GM19238 (cell line): Measurements from ENCODE around the gene FAM25A.
"Not testable (repeated sequence)": the region's sequence is repeated elsewhere in the genome, so short reads cannot be mapped to it uniquely, and the experiment has no call there.

Source experiments
- DNase-seq: peaks from one replicate; pipeline ENCODE4 v3.0.0; 2011; ENCODE audit warnings: low spot score; ENCODE audit not compliant: insufficient read length

The FAM25A gene

GRCh38 chr10:87009134-87009696 is 10.9 kb upstream of the FAM25A start:
- not testable (repeated sequence) for DNase-seq

GRCh38 chr10:87013528-87013927 is 6.6 kb upstream of the FAM25A start:
- not testable (repeated sequence) for DNase-seq

GRCh38 chr10:87014986-87015716 is 4.9 kb upstream of the FAM25A start:
- not testable (repeated sequence) for DNase-seq

GRCh38 chr10:87018127-87018526 is 2.0 kb upstream of the FAM25A start:
- DNase-seq = not testable (repeated sequence)

GRCh38 chr10:87019066-87019465 is 1.0 kb upstream of the FAM25A start:
- DNase-seq = not testable (repeated sequence)

GRCh38 chr10:87019504-87019903 is 590 bp upstream of the FAM25A start:
- DNase-seq = not testable (repeated sequence)

- DNase-seq = not testable (repeated sequence)
Measured at GRCh38 chr10:87025285-87025958, 5.3 kb downstream of the FAM25A start.

- not testable (repeated sequence) for DNase-seq
Measured at GRCh38 chr10:87026747-87027508, 6.8 kb downstream of the FAM25A start.

GRCh38 chr10:87030419-87030818 is 10.3 kb downstream of the FAM25A start:
- not testable (repeated sequence) for DNase-seq

- no peak for DNase-seq
Measured at GRCh38 chr10:87030912-87031635, 11.0 kb downstream of the FAM25A start.

- no peak for DNase-seq
Measured at GRCh38 chr10:87036623-87037022, 16.5 kb downstream of the FAM25A start.

- DNase-seq = no peak
Measured at GRCh38 chr10:87038286-87038717, 18.2 kb downstream of the FAM25A start.

GRCh38 chr10:87038786-87039185 is 18.7 kb downstream of the FAM25A start:
- DNase-seq = no peak

- not testable (repeated sequence) for DNase-seq
Measured at GRCh38 chr10:87043579-87043978, 23.5 kb downstream of the FAM25A start.

- DNase-seq = no peak
Measured at GRCh38 chr10:87045434-87045938, 25.4 kb downstream of the FAM25A start.

GRCh38 chr10:87053111-87053510 is 33.0 kb downstream of the FAM25A start:
- DNase-seq = no peak

GRCh38 chr10:87053577-87054181 is 33.6 kb downstream of the FAM25A start:
- no peak for DNase-seq

GRCh38 chr10:87054373-87055295 is 34.5 kb downstream of the FAM25A start:
- DNase-seq = no peak

GRCh38 chr10:87058171-87058570 is 38.1 kb downstream of the FAM25A start:
- no peak for DNase-seq
